ENCODE results near the gene TRRAP.

The TRRAP gene

GRCh38 chr7:98990356-98990755, 112.0 kb downstream of the TRRAP start:
- DNase-seq (ENCODE audit: low read depth in 2 of 2): no peak

DNA sequence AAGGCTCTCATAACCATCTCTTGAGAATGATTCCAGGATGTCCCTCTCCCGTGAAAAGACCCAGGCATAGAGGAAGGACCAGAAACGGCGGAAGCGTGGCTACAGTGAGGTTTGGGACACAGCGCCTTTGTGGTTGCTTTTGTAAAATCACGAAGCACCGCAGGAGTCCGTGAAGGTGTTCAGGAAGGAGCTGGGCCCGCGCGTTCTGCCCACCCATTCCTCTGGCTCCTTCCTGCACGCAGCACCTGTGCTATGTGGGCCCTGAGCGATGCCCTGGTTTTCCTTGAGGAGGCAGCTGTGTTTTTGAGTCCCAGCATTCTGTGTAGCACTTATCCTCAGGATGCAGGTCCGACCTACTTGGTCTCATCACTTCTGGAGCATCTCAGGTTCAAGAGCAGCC, 112.8 kb downstream of the TRRAP start:
- no peak for DNase-seq (ENCODE audit: low read depth in 2 of 2)

- DNase-seq (ENCODE audit: low read depth in 2 of 2): no peak
Observed at GRCh38 chr7:98992076-98992475, 113.7 kb downstream of the TRRAP start.

- no peak for DNase-seq (ENCODE audit: low read depth in 2 of 2)
Observed at GRCh38 chr7:98993024-98993897, 114.9 kb downstream of the TRRAP start.

DNA sequence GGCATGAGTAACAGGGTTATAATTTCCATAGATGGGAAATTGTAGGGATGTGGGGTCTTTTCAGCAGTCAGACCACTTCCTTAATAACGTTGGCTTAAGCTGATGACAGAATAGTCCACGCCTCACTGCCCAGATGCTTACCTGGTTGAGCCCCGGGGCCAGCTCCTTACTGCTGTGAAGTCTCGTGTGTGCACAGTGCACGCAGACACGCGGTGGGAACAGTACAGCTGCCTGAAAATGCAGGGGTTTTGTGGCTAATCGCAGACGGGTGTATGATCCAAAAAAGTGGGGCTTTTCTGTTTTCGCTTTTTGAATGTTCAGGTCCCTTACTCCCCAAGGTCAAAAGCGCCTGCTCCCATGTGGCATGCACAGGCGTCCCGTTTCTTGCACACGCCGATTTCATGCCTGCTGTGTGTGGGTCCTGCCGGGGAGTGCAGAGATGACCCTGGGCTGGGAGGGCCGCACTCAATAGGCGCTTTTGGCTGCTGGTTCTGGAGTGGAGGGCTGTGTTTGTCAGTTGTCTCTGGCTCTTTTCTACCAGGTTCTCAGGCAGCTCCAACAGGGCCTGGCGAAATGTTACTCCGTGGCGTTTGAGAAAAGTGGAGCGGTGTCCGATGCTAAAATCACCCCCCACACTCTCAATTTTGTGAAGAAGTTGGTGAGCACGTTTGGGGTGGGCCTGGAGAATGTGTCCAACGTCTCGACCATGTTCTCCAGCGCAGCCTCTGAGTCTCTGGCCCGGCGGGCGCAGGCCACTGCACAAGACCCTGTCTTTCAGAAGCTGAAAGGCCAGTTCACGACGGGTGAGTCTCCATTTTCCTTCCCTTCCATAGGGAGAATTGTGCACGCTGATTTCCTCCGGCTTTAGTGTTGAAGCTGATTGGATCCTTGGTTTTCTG, 116.0 kb downstream of the TRRAP start:
- DNase-seq (ENCODE audit: low read depth in 2 of 2): no peak

- no peak for DNase-seq (ENCODE audit: low read depth in 2 of 2)
Observed at GRCh38 chr7:98995111-98995510, 116.8 kb downstream of the TRRAP start.

DNA sequence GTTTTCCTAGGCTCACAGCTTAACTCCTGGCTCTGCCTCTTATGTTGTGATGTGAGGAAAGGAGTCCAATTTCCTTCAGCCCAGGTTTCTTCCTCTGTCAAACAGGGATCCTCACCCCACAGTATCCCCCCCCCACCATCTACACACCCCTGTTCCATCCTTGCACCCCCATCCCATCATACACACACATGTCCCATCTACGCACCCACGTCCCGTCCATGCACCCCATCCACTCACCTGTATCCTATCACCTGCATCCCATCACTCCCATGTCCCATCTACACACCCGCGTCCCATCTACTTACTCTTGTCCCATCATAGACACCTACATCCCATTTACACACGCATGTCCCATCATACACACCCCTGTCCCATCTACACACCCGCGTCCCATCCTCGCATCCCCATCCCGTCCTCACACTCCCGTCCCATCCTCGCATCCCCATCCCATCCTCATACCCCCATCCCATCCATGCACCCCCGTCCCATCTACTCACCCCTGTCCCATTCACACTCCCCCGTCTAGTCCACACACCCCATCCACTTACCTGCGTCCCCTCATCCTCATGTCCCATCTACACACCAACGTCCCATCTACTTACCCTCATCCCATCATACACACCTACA, 117.3 kb downstream of the TRRAP start:
- no peak for DNase-seq (ENCODE audit: low read depth in 2 of 2)

DNA sequence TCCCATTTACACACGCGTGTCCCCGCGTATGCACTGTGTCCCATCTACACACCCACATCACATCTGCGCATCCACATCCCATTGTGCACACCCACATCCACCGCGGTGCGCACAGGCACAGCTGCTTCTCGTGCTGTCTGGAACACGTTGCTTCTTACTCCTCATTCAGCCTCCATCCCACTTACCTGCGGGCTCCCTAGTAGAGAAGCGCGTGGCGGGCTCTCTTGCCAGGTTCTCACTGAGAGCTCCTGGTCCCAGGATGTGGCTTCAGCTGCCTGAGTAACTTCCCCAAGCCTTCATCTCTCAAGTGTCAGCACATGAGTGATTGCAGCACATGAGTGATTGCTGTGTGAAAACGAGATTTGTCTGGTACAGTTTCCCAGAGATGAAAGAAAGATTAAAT, 117.8 kb downstream of the TRRAP start:
- no peak for DNase-seq (ENCODE audit: low read depth in 2 of 2)

GRCh38 chr7:98997846-98998245, 119.5 kb downstream of the TRRAP start:
- no peak for DNase-seq (ENCODE audit: low read depth in 2 of 2)

DNA sequence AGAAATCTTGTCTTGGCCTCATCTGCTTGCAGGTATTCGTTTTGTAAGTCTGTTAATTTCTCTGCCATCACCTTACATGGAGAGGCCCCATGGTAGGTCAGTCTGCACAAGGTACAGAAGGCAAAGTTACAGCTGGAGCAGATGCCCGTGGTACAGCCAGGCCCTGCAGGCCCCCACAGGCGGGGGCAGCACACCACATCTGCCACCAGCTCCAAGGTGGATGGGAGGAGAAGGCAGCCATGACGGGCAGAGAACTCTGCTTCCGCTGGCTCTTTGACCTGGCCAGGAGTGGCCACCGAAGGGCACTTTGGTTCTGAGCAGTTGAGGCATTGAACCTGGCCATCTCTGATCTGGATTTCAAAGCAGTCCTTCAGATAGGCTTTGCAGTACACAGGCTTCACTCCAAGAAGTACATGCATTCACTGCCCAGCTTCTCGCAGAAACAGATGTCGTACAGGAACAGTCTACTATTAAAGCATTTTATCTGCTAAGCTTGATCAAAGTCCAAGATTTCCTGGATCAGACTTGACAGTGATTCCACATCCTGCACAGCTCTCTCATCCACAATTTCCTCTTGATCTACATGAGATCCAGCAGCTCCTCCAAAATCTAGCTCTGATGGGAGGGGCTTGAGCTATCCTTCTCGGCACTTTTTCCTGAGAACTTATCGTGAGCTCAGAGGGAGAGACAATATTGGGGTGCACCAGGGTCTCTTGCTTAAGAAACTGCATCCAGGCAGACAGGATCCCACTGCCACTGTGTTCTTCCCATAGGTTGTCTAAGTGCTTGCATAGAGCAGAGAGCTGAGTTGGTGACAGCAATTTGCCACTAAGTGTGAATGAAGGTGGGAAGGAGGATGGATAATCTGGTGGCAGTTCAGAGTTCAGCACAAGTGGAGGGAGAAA, 120.7 kb downstream of the TRRAP start:
- no peak for DNase-seq (ENCODE audit: low read depth in 2 of 2)

GRCh38 chr7:99000196-99000903, 122.0 kb downstream of the TRRAP start:
- no peak for DNase-seq (ENCODE audit: low read depth in 2 of 2)

DNA sequence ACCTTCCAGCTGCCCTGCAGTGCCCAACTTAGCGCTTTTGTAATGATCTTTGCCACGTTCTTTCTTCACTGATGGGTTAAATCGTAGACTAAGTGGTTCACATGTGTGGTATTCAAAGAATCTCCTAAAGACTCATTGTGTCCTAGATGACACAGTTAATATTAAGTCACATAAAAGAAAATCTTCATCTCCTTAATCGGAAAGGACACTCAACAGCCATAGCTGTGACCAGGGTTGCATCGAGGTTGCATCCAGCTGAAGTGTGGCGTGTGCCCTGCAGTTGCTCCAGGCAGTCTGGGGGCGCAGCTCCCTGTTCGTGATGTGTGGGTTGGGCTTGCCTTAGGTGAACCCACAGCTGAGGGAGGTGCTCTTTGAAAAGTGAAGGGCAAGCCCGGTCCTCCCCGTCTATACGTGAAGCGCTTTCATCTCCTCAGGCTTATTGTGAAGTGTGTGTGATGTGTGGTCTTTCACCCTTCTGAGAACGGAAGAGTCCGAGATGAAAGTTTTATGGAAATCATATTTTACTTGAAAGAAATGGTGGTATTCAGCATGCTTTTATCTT, 122.7 kb downstream of the TRRAP start:
- DNase-seq (ENCODE audit: low read depth in 2 of 2): no peak

DNA sequence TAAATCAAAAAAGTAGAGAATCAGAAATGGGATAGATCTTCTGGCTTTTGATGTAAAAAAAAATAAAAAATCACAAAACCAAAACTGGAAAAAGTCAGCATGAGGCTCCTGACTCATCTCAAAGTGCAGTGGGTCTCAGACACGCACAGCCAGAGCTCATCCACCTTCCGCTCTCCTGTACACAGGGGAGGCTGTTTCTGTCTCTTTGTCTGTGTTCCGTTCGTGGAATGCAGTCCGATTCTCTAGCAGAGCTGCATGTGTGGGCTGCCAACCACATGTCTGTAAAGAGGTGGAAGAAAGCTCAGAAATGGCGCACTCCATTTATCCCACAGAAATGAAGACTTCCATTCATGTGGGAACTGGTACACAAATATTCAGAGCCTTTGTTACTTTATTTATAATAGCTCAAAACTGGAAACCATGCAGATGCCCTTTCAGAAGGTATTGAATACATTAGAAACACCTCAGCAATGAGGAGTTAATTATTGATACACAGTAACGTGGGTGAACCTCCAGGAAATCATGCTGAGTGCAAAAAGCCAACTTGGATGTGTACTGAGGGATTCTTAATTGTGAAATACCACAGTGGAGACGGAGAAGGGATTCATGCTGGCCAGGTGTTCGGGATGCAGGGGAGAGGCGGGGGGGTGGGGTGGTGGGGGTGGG, 123.3 kb downstream of the TRRAP start:
- DNase-seq (ENCODE audit: low read depth in 2 of 2): peak in 1 of 2 experiments; percentile 7

DNA sequence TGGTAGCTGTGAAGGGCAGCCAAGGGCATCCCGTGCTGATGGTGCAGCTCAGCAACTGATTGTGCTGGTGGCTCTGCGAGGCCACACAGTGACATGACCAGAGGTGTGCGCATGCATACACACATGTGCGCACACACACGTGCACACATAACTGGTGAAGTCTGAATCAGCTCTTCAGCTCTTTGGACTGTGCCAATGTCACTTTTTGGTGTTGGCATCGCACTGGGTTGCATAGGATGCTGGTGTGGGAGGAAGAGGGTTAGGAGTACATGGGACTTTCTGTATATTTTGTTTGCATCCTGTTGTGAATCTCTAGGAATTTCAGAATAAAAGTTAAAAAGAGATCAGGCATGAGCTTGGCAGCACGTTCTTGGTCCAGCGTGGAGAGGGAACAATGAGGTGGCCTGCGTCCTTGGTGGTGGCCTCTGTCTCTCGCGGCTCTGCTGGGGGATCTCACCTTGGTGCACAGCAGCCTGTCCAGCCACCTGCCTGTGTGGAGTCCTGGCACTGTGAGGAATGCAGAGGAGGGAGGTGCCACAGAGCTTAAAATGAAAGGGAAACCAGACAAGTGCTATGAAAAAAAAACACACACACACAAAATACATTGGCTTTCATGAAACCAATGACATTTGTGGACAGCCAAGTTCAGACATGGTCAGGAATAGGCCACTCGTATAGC, 124.0 kb downstream of the TRRAP start:
- no peak for DNase-seq (ENCODE audit: low read depth in 2 of 2)

DNA sequence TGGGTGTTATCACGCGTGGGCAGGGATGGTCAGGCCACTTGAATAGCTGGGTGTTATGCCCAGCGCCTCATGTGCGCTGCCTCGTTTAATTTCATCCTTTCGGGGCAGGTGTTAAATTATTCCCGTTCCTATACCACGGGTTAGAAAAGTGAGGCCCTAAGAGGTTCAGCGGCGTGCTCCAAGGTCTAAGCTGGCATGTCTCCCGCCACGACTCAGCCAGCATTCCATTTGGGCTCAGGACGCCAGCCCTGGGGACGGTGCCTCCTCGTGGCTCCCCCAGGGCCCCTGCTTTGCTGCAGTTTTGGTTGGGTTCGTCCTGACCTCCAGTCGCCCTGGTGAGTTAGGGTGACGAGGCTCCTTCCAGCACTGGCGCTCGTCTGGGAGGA, 124.5 kb downstream of the TRRAP start:
- DNase-seq (ENCODE audit: low read depth in 2 of 2): no peak

DNA sequence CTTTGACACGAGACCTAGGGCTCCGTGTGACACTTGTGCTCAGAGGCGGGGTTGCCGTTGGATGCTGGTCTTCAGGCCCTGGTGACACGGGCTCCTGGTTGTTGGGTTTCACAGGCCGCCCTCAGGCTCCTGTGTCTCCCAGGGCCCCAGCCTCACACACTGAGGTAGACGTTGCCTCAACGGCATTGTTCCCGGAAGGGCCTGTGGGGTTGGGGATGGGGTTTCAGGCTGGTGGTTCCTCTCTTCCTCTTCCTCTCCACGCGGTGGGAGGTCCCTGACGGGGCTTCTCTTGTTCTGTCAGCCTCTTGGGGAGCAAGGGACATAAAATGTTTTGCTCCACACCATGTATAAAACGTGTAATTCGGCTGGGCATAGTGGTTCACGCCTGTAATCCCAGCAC, 125.1 kb downstream of the TRRAP start:
- DNase-seq (ENCODE audit: low read depth in 2 of 2): no peak

DNA sequence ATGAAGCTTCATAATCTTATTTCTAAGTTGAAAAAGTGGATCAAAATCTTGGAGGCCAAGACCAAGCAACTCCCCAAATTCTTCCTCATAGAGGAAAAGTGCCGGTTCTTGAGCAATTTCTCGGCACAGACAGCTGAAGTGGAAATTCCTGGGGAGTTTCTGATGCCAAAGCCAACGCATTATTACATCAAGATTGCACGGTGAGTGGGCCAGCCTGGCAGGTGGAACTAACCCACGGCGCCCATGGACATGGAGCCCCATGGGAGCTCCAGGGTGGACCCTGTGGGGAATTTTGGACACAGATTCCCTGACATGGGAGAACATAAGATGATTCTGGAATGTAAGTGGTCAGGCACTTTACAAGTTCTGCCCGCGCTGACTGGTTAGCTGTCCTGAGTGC, 125.9 kb downstream of the TRRAP start:
- no peak for DNase-seq (ENCODE audit: low read depth in 2 of 2)

DNA sequence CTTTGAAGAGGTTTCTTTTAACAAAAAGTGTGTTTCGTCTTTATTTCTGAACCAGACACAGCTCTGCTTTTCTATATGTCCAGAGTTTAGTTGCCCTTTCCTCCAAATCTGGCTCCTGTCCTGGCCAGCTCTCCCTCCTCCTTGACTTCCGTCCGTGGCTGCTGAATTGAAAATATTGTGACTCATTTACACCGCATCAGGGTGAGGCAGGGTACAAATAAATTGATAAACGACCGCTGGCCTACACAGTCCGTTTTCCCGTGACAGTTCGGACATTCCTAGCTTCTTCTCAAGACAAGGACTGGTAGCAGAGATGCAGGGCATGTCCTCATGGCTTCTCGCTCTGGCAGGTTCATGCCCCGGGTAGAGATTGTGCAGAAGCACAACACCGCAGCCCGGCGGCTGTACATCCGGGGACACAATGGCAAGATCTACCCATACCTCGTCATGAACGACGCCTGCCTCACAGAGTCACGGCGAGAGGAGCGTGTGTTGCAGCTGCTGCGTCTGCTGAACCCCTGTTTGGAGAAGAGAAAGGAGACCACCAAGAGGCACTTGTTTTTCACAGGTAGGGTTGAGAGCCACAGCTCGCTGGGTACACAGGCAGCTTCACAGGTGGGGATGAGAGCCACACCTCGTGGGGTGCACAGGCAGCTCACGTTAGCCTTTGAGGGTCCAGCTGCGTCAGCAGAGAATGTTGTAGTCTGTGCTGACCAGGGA, 126.6 kb downstream of the TRRAP start:
- DNase-seq (ENCODE audit: low read depth in 2 of 2): no peak

DNA sequence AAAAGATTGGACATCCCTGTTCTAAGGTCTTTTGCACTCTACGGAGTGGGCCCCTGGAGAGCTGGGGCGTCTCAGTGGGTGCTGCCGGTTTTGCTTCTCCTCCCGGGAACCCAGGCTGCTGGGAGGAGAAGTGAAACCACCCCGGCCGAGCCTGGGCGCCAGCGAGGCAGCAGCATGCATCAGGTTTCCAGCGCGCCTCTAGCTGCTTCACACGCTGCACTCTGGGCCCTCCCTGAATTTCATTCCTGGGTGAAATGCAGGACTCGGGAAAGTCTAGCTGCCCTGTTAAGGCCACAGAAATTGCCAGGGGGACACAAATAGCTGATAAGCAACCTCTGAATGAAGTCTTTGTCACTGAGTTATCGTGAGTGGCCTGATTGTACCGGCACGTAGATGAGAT, 127.4 kb downstream of the TRRAP start:
- no peak for DNase-seq (ENCODE audit: low read depth in 2 of 2)

Measured in fibroblast of skin of left quadriceps (primary cell).